Esophagus muscularis mucosa (tissue), 4 donors: ENCODE measurements around the gene COQ10A. TPM values are rescaled to one million over a fixed set of nuclear protein-coding genes. Genes with fewer than 3 reads are reported as not detected.
"Not testable (repeated sequence)": the region's sequence is repeated elsewhere in the genome, so short reads cannot be mapped to it uniquely, and the experiment has no call there.

Experiments
- DNase-seq: peaks from one replicate; pipeline ENCODE4 v3.0.0-alpha.2; 2017; ENCODE audit errors: extremely low spot score
- H3K27ac ChIP-seq, 4 donors: fragments of 200-600 bp; sonication (generic); replicated peaks in 1 of 4; 1 replicate in 3 of 4; 2 replicates in 1 of 4; pipeline ENCODE4 v1.5.1; 2016 to 2019; ENCODE audit warnings: mild to moderate bottlenecking in 1 of 4
- H3K27me3 ChIP-seq, 4 donors: fragments of 200-600 bp; sonication (generic); one replicate each; pipeline versions ENCODE4 v1.5.1 to v1.6.0; 2016 to 2019
- H3K36me3 ChIP-seq, 4 donors: fragments of 200-600 bp; sonication (generic); one replicate each; pipeline ENCODE4 v1.5.1; 2016 to 2019
- H3K4me1 ChIP-seq, 4 donors: fragments of 200-600 bp; sonication (generic); one replicate each; pipeline ENCODE4 v1.5.1; 2016 to 2019
- H3K4me3 ChIP-seq, 4 donors: fragments of 200-600 bp; sonication (generic); 1 replicate in 2 of 4; 2 replicates in 2 of 4; pipeline ENCODE4 v1.5.1; 2016 to 2019; ENCODE audit warnings: mild to moderate bottlenecking in 4 of 4, moderate library complexity in 1 of 4
- H3K9me3 ChIP-seq, 4 donors: fragments of 200-600 bp; sonication (generic); 1 replicate in 3 of 4; 2 replicates in 1 of 4; pipeline ENCODE4 v1.5.1; 2016 to 2019
- EP300 ChIP-seq: sonication (generic); formaldehyde crosslinking; IDR thresholded peaks from one replicate; pipeline ENCODE4 v1.6.1; 2017; ENCODE audit warnings: antibody characterized with exemption
- POLR2A ChIP-seq: fragments of 450-650 bp; IDR thresholded peaks from one replicate; pipeline ENCODE4 v1.6.1; 2017; ENCODE audit warnings: antibody characterized with exemption, moderate library complexity, mild to moderate bottlenecking, low read depth
- POLR2AphosphoS5 ChIP-seq, 2 donors: sonication (generic); formaldehyde crosslinking; IDR thresholded peaks; one replicate each; pipeline ENCODE4 v1.6.1; 2017; ENCODE audit warnings: antibody characterized with exemption in 2 of 2
- WGBS: methylation state at CpG from one replicate; pipeline ENCODE4 v1.1.5; 2018; 5-methylcytosine and 5-hydroxymethylcytosine counted together
- intact Hi-C: fragments of 100-400 bp; cut with DNase I; formaldehyde crosslinking; loops from one replicate; pipeline ENCODE4 v1.15.1; 2023
- total RNA-seq, 4 donors: library from RNA; depleted of rRNA; stranded (reverse); fragments of >200 nt; gene quantifications; one replicate each; pipeline versions ENCODE4 v1.1.0 to v1.2.1, GENCODE V29; 2016
- TF ChIP-seq, protein P1 (sequence below), 3 experiments: fragments of 200-600 bp in 2 of 3; fragments of 450-650 bp in 1 of 3; sonication (generic) in 2 of 3; IDR thresholded peaks; one replicate each; pipeline ENCODE4 v1.5.1; 2017 to 2019; ENCODE audit warnings: antibody characterized with exemption in 3 of 3, mild to moderate bottlenecking in 2 of 3, moderate library complexity in 1 of 3

Gene COQ10A
- total RNA-seq, 4 donors from 2014 or later: 12.4 to 22.8 (median 15.7) TPM

GRCh38 chr12:56280849-56281248 is 14.1 kb downstream of the COQ10A start:
- Histone ChIP-seq H3K27me3 (no peaks in the 10 kb centered on the region), H3K4me1 (peaks cover under 1 to 4% (median 2%) of the 10 kb centered on the region in 4 donors), H3K27ac (no peak overlapping the region), H3K4me3 (no peak overlapping the region), H3K36me3 (peaks cover 90 to 100% (median 100%) of the 10 kb centered on the region in 4 donors), H3K9me3 (no peaks in the 10 kb centered on the region)
- TF ChIP-seq, protein P1, sequence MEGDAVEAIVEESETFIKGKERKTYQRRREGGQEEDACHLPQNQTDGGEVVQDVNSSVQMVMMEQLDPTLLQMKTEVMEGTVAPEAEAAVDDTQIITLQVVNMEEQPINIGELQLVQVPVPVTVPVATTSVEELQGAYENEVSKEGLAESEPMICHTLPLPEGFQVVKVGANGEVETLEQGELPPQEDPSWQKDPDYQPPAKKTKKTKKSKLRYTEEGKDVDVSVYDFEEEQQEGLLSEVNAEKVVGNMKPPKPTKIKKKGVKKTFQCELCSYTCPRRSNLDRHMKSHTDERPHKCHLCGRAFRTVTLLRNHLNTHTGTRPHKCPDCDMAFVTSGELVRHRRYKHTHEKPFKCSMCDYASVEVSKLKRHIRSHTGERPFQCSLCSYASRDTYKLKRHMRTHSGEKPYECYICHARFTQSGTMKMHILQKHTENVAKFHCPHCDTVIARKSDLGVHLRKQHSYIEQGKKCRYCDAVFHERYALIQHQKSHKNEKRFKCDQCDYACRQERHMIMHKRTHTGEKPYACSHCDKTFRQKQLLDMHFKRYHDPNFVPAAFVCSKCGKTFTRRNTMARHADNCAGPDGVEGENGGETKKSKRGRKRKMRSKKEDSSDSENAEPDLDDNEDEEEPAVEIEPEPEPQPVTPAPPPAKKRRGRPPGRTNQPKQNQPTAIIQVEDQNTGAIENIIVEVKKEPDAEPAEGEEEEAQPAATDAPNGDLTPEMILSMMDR (IDR thresholded peaks at IDR 0.05): no peak
- DNase-seq: no peak
- intact Hi-C loops: no loop called here

DNA sequence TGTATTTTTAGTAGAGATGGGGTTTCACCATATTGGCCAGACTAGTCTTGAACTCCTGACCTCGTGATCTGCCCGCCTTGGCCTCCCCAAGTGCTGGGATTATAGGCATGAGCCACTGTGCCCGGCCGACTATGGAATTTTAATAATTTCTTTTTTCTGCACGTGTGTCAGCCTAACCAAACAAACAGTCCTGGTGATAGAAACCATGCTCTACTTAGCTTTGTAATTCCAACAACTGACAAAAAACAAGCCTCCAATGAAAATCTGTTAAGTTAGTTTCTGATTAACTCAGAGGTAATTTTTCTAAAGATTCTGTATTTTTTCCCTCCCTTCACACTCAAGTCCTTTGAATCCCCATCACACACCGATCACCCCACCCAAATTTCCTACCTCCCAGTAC is 15.3 kb downstream of the COQ10A start:
- H3K4me3 ChIP-seq: no peak overlapping the region
- intact Hi-C loops: no loop called here
- no peak overlapping the region for H3K27ac ChIP-seq
- no peak for DNase-seq
- H3K27me3 ChIP-seq: no peaks in the 10 kb centered on the region
- peaks cover 80 to 100% (median 92%) of the 10 kb centered on the region in 4 donors for H3K36me3 ChIP-seq
- H3K9me3 ChIP-seq: no peaks in the 10 kb centered on the region
- TF ChIP-seq EP300 (no peak), POLR2AphosphoS5 (IDR thresholded peaks at IDR 0.05) (no peak), POLR2A (no peak)
- TF ChIP-seq, protein P1 (IDR thresholded peaks at IDR 0.05): no peak
- peaks cover 10 to 15% (median 14%) of the 10 kb centered on the region in 4 donors for H3K4me1 ChIP-seq
- 68% methylated on average over 6 of the region's 6 CpGs for WGBS

- DNase-seq: no peak
- Histone ChIP-seq H3K4me1 (peaks cover 11 to 21% (median 17%) of the 10 kb centered on the region in 4 donors), H3K27ac (no peak overlapping the region), H3K9me3 (no peaks in the 10 kb centered on the region), H3K27me3 (no peaks in the 10 kb centered on the region), H3K36me3 (peaks cover 78 to 94% (median 86%) of the 10 kb centered on the region in 4 donors), H3K4me3 (no peak overlapping the region)
- WGBS: 93% methylated on average over 2 of the region's 2 CpGs
- no peak for TF ChIP-seq EP300
- TF ChIP-seq, protein P1 (IDR thresholded peaks at IDR 0.05): no peak
- TF ChIP-seq POLR2AphosphoS5 (IDR thresholded peaks at IDR 0.05): no peak
- TF ChIP-seq POLR2A: no peak
- intact Hi-C loops: no loop called here
Measured at GRCh38 chr12:56282579-56282978, 15.8 kb downstream of the COQ10A start.

DNA sequence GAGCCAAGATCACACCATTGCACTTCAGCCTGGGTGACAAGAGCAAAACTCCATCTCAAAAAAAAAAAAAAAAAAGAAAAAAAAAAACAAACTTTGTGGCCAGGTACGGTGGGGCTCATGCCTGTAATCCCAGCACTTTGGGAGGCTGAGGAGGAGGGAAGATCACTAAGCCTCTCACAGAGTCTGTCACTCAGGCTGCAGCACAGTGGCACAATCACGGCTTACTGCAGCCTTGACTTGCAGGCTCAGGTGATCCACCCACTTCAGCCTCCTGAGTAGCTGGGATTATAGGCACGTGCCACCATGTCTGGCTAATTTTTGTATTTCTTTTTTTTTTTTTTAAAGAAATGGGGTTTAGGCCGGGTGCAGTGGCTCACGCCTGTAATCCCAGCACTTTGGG is 17.5 kb downstream of the COQ10A start:
- intact Hi-C loops, DNase-seq, H3K9me3 ChIP-seq, H3K27me3 ChIP-seq, H3K27ac ChIP-seq, H3K4me3 ChIP-seq: not testable (repeated sequence)
- peaks cover 63 to 87% (median 69%) of the 10 kb centered on the region in 4 donors for H3K36me3 ChIP-seq
- peaks cover 14 to 21% (median 18%) of the 10 kb centered on the region in 4 donors for H3K4me1 ChIP-seq
- 90% methylated on average over 5 of the region's 5 CpGs for WGBS

- Histone ChIP-seq H3K4me1 (peaks cover 16 to 21% (median 19%) of the 10 kb centered on the region in 4 donors), H3K27me3 (no peaks in the 10 kb centered on the region), H3K36me3 (peaks cover 44 to 82% (median 58%) of the 10 kb centered on the region in 4 donors), H3K4me3 (no peak overlapping the region), H3K9me3 (no peaks in the 10 kb centered on the region), H3K27ac (no peak overlapping the region)
- 39% methylated on average over 4 of the region's 4 CpGs for WGBS
- DNase-seq: no peak
- no peak for TF ChIP-seq EP300
- no peak for TF ChIP-seq POLR2A
- no peak for TF ChIP-seq POLR2AphosphoS5 (IDR thresholded peaks at IDR 0.05)
- TF ChIP-seq, protein P1 (IDR thresholded peaks at IDR 0.05): no peak
- intact Hi-C loops: no loop called here
Measured at GRCh38 chr12:56286044-56286830, 19.5 kb downstream of the COQ10A start.
